ENCODE data around the gene KIF2C.
"Not testable (repeated sequence)": the region's sequence is repeated elsewhere in the genome, so short reads cannot be mapped to it uniquely, and the experiment has no call there.

Gene KIF2C

GRCh38 chr1:44776730-44777068 is 37.1 kb downstream of the KIF2C start:
- FAIRE-seq, result no peak

- FAIRE-seq, result no peak
These were observed 37.9 kb downstream of the KIF2C start for GRCh38 chr1:44777547-44777946.

GRCh38 chr1:44777969-44778635 is 38.5 kb downstream of the KIF2C start:
- FAIRE-seq, result no peak

DNA sequence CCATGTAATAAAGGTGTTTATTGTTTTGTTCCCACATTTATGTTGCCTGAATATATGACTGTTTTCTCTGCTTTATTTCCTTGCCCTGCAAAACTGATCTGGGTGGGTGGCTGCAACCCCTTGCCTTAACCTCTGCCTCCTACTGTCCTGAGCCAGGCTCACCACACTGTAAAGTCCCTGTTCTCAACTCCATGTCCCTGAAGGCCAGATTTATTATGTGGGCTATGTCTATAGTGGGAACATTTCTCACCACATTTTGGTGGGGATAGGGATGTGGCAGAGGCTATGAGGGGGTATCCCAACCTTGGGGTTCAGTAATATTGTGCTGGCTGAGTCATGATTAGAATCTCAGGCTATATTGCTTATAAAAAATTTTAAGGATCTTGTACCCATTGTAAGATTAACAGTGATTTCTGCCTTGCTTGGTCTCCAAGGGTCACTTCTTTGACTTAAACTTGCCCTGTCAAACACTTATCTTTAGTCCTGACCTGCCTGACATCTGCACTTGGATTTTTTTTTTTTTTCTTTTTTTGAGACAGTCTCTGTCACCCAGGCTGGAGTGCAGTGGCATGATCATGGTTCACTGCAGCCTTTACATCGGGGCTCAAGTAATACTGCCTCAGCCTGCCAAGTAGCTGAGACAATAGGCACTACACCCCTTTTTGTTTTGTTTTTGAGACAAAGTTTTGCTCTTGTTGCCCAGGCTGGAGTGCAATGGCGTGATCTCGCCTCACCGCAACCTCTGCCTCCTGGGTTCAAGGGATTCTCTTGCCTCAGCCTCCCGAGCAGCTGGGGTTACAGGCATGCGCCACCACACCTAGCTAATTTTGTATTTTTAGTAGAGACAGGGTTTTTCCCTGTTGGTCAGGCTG is 39.3 kb downstream of the KIF2C start:
- FAIRE-seq, result no peak

GRCh38 chr1:44780583-44781121 is 41.0 kb downstream of the KIF2C start:
- FAIRE-seq, result no peak

DNA sequence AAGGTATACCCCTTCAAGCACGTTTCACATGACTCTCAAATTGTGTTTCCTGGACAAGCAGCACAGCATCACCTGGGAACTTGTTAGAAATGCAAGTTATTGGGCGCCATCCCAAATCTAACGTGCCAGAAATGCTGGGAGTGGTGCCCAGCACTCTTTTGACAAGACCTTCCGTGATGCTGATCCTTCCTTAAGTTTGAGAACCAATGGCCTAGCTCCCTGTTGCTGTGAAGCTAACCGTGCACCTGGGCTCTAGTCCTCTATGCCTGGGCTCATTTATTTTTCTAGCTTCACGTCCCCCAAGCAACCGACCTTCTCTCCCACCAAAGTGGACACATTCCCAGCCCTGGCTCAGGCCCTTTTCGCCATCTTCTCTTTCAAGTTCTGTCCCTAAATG is 44.1 kb downstream of the KIF2C start:
- FAIRE-seq, result no peak

DNA sequence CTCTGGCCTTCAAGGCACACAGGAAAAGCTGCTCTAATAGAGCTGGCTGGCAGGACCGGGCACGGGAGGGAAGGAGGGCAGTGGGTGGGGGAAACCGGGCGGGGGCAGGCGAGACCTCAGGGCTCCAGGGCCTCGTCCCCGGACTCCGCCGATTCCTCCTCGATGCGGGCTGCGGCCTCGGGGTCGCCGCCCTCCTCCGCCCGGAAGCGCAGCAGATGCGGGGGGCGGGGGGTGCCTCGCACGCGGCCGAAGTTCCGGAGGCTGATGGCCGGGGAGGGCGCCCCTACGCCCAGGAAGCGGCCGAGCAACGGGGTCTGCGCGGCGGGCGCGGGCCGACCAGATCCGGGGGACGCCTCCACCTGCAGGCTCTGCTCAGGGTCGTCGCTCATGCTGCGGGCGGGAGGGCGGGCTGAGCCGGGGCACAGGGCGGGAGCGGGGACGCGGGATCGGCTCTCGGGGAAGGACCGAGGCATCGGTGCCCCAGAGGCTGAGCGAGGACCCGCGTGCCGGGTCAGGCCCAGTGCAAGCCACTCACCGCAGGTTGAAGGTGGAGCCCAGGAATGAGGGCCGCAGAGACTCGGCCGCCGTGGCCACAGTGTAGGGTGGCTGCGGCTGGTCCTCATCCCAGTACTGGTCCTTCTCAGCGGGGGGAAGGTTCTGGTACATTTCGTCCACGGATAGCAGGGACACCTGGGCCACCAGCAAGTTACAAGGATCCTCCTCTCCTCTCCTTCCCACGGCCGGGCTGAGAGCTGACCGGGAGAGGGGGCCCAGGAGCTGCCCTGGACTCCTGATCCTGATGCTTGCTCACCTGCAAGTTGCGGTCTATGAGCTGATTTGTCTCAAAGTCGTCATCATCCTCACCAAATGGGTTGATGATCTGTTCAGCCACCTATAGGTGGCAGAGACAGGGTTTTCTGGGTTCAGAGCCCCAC is 44.7 kb downstream of the KIF2C start:
- FAIRE-seq, result no peak

DNA sequence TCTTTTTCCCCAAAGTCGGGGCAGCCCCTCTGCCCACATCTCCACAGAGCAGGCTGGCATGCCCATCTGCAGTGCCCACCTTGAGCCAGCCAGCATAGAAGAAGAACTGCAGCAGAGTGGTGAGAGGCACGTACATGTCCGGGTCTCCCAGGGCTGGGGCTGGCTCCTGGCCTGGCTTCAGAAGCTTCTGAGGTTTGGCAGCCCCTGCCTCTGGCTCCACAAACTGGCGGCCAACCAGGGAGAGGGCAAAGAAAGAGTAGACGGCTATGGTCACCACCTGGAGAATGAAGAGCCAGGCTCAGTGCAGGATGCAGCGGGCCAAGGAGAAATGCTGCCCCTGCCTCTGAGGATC is 45.4 kb downstream of the KIF2C start:
- no peak for FAIRE-seq

GRCh38 chr1:44785501-44786137 is 46.0 kb downstream of the KIF2C start:
- no peak for FAIRE-seq

DNA sequence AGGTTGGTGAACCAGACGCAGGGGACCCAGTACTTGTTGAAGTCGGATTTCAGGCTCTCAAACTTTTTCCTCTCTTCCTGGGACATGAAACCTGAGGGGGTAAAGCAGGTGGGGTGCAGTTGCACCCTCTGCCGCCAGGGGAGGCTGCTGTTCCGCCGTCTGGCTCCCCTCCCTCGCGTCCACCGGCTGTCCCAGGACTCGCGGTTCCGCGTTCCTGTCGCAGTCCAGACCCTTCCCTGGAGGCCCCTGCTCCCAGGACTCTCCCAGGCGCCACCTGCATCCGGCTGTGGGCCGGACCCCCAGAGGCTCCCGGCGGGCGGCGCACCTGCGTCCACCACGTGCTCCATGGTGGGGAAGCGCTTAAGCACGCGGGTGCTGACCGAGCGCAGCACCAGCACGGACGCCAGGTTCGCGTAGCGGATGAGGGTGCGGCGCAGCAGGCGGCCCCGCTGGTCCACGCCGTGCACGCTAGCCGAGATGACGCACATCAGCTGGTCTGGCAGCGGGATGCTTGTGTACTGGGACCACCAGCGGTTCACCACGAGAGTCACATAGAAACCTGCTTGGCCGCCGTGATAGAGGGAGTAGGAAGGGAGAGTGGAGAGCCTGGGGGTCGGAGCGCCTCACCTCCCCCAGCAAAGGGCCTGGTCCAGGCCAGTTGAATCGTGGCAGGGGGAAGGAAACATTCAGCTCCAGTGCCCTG is 46.7 kb downstream of the KIF2C start:
- FAIRE-seq, result no peak

DNA sequence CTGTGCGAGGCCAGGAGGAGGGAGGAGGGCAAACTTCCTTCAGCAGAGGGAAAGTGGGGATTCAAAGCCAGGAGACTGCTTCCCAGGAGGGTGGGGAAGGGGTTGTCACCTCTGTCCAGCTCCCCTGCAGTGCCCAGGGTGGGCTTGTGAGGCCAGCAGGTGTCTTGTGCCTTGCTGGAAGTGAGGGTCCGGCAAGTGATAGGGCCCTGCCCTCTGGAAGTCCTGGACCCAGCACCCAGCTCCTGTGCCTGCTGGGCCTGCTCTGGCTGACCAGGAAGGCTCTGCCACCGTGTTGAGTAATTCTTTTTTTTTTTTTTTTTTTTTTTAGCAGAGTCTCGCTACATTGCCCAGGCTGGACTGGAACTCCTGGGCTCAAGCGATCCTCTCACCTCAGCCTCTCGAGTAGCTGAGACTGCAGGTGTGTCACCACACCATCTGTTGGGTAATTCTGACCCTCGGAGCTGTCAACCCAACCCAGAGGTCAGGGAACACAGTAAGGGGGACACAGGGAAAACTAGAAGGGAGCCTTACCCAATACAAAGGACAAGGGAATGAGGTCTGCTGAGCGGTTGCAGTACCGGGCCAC is 47.3 kb downstream of the KIF2C start:
- no peak for FAIRE-seq

DNA sequence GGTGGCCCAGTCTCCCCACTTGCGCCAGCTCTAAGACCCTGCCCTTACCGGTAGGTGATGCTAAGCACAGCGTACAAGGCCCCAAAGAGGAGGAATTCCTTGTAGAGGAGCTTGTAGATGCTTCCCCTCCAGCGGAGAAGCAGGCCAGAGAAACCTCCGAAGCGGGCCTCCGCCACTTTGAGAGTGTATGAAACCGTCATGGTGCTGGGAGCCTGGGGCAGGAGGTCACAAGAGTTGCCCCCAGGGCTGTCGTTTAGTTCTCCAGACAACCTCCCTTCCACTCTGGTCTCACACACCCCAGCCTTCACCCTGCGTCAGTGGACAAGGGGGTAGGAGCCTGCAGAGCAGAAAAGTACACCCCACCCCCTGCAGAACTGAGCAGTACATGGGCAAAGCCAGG is 47.9 kb downstream of the KIF2C start:
- FAIRE-seq, result no peak

DNA sequence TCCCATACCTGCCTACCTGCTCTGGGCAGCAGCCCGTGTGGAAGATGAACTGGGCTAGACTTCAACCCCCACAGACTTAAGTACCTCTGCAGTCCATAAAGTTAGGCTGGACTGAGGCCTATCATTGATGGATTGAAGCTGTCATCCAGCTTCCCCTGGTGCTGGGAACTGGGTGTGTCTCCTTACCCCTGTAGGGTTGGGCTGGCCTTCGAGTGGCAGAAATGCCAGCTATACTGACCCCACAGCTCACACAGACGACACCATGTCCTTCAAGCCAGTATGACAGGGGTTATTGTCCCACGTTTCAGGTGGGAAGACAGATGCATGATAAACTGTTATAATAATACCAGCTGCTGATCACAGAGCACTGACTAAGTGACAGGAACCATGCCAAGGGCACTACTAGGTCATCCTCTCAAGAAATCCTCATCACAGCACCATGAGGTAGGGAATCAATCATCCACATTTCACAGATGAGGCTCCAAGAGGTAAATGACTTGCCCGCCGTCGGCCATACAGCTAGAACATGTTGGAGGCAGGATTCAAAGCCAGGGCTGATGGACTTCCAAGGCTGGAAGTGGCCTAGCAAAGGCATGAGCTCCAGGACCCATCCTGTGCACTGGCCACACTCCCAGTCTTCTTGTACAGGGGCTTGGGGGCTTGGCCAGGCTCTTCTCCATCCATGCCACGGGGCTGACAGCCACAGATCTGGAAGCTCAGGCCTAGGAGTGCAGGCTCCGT is 48.7 kb downstream of the KIF2C start, which contains the start of gene BEST4:
Gene BEST4 (minus strand): TSS at position 51 of the 741 bp plus-strand sequence. CDS start 465 bp downstream, outside the sequence.
- FAIRE-seq, result no peak

GRCh38 chr1:44790968-44791801 is 51.5 kb downstream of the KIF2C start:
- no peak for FAIRE-seq

DNA sequence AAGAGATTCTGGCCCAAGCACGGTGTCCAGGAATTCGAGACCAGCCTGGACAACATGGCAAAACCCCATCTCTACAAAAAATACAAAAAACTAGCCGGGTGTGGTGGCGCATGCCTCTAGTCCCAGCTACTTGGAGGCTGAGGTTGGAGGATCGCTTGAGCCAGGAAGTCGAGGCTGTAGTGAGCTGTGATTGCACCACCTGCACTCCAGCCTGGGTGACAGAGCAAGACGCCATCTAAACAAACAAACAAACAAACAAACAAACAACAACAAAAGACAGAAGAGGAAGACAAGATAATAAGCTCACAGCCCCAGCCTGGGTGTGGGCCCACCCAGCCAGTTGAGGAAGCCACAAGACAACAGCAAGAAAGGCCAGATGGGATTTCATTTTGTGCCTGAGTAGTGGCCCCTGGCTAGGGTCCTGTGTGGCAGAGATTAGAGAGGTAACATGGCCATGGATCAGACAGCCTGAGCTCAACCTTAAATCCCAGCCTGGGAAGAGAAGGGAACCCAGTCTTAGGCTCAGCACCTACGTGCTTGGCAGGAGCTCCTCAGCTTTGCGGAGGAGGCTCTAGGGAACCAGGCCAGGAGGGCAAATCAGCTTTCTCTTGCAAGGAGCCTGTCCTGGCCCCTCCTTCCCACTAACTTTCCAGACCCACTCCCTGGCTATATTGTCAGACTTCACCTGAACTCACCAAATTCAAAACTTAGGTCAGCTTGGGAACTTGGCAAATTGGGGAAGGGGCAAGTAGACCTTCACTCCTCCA is 53.3 kb downstream of the KIF2C start:
- FAIRE-seq, result no peak

- FAIRE-seq, result not testable (repeated sequence)
These were observed 58.2 kb downstream of the KIF2C start for GRCh38 chr1:44797886-44798285.

- FAIRE-seq, result no peak
These were observed 59.1 kb downstream of the KIF2C start for GRCh38 chr1:44798481-44799365.
